Stimulated activated CD8-positive, alpha-beta memory T cell treated with anti-CD3 and anti-CD28 coated beads, Interleukin-15, amount 100 ng/mL, for 48 hours (primary cell): ENCODE results near the gene SIMC1.
A peak's percentile ranks its signal among the peaks of the same experiment; 100 is the strongest.
"Not testable (repeated sequence)": the region's sequence is repeated elsewhere in the genome, so short reads cannot be mapped to it uniquely, and the experiment has no call there.

Experiments used
- DNase-seq, 2 donors: peaks; one replicate each; pipeline ENCODE4 v3.0.0-alpha.2; 2020; ENCODE audit warnings: low read depth in 2 of 2

SIMC1 gene

DNA sequence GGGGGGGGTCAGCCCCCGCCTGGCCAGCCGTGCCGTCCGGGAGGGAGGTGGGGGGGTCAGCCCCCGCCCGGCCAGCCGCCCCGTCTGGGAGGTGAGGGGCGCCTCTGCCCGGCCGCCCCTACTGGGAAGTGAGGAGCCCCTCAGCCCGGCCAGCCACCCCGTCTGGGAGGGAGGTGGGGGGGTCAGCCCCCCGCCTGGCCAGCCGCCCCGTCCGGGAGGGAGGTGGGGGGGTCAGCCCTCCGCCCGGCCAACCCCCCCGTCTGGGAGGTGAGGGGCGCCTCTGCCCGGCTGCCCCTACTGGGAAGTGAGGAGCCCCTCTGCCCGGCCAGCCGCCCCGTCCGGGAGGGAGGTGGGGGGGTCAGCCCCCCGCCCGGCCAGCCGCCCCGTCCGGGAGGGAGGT is 67.1 kb downstream of the SIMC1 start:
- DNase-seq = not testable (repeated sequence)

DNA sequence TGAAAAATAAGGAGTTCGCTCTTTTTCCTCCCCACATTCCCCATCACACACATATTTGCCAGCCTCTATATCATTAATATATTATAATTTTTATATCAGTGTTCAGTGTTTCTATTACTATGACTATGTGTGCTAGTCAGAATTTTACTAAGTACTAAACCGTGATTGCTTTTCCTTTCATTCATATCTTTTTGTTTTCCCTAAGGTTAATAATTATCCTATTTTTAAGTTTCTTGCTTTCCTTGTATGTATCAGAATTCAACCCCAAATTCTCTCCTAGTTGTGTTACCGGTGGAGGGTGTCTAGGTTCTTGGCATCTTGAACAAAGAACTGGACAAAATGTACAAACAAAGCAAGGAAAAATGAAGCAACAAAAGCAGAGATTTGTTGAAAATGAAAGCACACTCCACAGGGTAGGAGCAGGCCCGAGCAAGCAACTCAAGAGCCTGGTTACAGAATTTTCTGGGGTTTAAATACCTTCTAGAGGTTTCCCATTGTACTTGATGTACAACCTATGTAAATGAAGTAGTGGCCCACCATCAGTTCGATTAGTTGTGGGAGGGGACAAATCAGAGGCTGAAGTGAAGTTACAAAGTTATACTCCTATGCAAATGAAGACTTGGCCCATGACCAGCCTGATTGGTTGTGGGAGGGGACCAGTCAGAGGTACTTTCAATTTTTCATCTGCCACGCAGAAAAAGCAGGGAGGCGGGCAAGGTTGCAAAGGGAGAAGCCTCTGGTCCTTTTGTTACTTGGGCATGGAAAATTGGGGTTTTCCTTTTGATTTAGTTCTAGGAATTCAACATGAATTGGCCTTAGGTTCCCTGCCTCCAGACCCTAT is 79.5 kb downstream of the SIMC1 start:
- no peak for DNase-seq

DNA sequence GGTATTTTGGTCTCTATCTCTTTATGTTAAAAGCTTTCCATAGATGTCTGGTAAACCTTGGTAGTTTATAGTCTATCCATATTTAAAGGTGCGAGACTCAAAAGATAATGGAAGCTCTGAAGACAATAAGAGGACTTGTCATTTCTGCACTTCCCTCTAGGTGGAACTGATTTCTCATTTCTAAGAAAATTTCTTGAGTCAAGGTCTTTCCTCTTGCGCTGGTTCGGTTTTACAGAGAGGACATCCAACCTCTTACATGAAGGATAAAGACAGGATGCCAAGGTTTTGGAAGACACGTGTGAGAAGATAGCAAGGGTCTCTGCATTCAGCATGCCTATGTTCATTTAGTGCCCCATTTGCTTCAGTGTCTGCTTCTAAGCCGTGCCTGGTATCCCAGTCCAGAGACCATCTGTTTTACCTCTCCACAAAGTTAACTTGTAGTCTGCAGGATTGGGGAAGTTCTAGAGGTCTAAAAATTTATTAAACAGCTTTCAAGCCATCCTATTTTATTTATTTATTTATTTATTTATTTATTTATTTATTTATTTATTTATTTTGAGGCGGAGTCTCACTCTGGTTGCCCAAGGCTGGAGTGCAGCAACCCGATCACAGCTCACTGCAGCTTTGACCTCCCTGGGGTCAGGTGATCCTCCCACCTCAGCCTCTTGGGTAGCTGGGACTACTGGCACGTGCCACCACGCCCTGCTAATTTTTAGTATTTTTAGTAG is 81.8 kb downstream of the SIMC1 start:
- no peak for DNase-seq

DNA sequence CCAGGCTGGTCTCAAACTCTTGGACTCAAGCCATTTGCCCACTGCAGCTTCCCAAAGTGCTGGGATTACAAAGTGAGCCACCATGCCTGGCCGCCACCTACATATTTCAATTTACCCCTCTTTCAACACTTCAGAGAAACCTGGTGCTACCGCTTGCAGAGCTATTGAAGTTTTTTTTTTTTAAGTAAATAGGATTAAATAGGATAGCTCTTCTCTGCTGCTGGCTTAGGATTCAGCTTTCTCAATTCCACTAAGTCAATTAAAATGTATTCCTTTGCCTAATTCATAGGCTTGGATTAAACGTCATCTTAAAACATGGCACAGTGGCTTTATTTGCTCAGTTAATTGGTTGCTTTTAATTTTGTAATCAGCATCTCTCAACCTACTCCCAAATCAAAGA is 82.4 kb downstream of the SIMC1 start:
- no peak for DNase-seq

DNA sequence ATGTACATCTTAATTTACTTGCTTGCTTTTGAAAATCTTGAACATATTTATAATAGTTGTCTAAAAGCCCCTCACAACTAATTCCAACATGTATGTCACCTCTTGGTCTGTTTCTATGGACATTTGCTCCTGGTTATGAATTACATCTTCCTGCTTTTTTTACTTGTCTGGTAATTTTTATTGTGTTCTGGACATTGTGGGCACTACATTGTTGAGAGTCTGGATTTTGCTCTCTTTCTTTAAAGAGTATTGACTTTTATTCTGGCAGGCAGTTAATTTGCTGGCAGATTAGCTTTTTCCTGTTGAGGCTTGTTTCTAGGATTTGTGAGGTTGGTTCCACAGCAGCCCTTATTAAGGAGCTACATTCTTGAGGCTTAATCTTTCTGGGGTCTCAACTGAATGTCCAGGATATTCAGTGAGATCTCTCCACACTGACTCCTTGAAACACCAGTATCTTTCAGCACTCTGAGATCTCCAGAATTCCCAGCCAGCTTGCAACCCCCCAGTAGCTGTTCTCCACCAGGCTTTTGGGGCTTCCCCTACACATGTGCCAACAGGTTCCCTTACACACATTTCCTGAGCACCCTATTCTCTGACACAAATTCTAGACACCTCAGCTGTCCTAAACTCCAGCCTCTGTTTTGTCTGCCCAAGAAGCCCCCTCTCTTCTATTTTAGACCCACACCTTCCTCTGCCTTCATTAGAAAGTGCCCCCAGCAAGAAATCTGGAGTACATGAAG is 96.0 kb downstream of the SIMC1 start:
- no peak for DNase-seq

DNA sequence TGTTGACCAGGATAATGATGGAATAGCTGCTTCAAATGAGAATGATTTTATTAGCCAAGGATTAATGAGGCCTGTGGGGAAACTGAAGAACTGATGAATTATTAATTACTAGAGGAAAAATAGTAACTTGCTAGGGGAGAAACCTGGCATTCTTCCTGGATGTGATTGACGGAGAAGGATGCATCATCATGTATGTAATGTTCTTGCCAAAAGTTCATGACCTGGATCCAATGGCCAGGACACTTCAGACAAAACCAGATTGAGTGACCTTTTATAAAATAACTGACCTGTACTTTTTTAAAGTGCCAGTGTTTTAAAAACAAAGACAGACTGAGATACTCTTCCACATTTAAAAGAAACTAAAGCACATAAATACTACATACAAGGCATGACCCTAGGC is 99.7 kb downstream of the SIMC1 start:
- no peak for DNase-seq

DNA sequence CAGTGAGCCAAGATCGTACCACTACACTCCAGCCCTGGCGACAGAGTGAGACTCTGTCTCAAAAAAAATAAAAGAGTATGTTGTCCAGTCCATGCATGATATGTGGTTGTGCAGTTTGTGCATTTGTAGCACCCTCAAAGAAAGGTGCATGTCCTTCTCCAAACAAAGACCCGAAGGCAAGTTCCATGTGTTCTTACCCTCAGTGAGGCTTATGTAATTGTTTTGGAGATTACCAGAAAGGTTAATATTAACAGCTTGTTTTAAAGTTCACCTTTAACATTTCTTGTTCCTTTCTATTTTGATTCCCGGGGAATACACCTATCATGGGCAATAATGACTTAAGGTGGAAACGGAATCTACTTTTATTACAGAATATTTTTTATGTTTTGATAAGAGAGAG is 101.1 kb downstream of the SIMC1 start:
- DNase-seq = no peak

DNA sequence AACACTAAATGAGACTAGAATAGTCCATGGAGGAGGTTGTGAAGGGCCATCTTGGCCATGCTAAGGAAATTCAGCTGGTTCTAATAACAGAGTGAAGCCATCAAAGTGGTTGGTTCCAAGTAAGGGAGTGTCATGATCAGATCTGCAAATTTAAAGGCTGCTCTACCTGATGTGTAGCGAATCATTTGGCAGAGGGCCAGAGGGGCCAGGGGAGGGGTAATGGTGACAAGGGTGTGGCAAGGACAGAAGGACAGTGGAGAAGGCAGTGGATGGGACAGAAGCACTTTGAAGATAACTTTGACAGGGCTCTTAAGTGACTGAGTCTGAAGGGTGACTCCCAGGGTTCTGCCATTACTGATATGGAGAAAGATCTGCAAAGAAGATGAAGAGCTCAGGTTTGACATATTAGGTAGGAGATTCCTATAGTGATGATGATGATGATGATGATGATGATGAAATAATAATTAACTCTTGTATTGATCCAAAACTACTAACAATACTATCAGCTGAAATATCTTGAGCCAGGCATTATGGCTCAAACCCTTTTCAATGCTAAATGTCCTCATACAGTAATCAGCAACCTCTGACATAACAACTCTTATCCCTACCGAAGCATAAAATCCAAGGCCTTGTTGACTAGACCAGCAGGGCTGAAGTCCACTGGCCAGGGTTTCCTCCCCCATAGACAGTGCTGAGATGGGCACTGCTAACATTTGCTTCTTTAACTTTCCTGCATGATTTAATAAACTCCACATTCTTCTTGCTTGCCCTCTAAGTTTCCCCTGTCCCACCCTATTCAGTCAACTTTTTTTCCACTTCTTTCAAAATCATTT is 103.3 kb downstream of the SIMC1 start:
- DNase-seq = no peak

DNA sequence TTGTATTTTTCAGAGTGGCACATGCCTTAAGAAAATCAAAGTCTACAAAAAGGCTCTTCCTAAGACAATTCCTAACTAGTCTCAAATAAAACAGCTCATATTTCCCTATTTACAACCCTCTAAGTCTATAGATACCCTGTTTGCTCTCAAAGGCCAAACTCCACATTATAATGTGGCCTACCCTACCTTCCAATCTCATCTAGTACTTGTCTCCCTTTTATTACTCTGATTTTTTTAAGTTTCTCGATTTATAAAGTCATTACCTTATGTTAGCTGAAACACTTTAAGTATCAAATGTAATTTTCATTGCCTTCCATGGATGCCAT is 103.9 kb downstream of the SIMC1 start:
- DNase-seq = no peak

DNA sequence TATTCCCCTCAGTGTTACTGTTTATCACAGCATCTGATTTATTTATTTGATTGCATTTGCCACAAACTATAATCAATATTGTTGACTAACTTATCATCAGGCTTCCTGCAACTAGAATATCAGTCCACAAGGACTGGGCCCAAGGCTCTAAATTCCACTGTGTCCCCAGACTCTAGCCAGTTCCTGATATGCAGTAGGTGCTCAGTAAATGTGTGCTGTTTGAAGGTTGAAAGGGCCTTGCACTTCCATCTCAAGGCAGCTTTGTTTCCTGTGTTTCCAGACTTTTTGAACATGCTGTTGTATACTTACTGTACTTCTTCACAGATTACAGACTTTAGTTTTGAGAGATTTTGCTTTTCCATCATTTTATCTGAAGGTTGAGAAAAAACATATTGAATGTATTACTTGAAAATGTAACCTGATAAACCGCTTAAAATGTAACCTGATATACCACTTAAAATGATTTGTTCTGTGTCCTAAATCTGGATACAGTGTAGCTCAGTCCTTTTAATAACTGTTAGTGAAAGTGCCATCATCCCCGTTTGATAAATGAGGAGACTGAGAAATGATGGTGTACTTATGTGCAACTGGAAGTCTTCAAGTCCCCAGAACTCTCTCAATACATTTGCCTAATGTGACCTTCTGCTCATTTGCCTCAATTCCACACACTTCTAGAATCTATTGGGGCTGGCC is 104.7 kb downstream of the SIMC1 start:
- DNase-seq = no peak

DNA sequence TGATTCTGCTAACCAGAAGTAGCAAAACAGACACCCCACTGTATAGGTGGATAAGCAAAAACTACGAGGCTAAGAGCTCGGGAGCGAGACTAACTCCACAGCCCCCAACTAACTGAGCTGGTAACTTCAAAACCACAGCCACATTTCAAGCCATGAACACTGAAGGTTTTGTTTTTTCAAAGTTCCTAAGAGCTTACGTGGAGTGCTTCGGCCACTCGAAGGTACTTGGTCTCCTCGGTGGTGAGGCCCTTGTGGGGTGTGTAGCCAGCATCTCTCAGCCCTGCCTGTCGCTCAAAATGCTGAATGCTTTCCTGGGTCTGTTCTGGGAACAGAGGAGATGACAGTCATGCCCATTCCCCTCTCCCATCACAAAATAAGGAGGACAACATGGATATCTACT is 112.2 kb downstream of the SIMC1 start:
- DNase-seq = no peak

DNA sequence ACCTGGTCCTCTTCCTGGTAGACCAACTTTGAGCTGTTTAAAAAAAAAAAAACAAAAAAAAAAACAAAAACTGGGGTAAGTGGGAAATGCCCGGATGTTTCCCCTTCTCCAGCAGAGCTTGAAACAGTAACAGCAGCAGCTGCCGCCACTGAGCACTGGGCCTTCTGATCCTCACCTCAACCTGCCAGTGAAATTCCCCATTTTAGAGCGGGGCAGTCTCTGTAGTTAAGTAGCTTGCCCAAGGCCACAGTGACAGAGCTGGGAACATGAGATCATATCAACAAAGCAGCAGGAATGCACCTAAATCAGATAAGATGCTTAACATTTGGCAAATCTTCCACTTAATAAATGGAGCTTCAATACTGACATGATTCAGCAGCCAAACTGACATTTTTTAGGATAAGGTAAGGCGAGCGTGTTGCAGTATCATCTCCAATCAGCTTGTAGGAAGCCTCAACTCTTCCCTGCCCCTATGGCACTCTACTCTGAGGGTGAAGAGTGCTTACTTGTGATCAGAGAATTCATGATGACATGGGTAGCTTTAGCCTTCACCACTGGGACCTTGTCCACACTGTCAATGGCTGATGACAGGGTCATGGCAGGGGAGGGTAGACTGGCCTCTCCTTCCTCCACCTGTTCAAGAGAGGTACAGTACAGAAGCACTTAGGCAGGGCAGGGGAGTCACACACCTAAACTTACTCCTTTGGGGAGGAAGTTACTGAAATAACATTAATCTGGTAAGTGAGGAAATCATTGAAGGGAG is 114.1 kb downstream of the SIMC1 start:
- no peak for DNase-seq

DNA sequence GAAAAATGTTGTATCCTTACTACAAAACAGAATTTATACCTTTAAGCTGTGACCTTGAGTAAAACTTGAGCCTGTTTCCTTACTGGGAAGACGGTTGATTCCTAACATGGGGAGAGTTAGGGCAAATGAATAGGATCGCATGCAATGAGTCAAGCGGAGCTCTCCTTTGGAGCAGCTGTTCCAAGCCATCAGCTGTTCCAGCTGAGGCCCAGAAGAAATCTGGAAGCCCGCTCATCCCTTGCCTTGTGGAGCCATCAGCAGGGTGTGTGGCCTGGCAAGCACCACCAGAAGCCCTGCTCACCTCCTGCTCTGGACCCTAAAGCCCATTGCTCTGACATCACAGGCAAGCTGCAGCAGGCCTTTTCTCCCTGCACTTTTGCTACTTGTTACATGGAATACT is 115.3 kb downstream of the SIMC1 start:
- DNase-seq = no peak

DNA sequence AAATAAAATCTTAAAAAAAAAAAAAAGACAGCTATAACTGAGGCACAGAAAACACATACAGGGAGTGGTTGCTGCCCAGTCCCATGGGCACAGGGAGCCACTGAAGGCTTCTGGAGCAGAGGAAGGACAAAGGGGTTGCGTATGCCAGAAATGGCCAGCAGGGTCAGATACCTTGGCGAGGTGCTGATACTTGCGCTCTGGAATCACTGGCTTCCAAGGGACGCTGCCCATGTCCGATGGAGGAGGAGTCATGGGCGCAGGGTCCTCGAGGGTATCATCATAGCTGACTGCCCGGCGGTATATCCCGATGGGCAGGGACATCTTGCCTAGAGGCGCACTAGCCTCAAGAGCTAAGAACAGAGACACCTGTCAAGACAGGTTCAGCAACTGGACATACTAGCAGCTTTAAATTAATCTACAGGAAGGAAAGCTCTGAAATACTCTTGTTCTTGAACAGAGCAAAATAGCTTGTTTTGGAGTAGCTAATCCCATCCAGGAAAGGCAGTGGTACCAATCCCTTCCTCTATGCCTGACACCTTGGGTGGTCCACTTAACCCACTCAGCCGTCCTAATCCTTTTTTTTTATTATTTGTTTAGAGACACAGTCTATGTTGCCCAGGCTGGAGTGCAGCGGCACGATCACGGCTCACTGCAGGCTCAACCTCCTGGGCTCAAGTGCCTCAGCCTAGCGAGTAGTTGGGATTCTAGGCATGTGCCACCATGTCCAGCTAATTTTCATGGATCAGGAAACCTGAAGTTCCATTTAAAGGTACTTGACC is 117.4 kb downstream of the SIMC1 start:
- DNase-seq = no peak

DNA sequence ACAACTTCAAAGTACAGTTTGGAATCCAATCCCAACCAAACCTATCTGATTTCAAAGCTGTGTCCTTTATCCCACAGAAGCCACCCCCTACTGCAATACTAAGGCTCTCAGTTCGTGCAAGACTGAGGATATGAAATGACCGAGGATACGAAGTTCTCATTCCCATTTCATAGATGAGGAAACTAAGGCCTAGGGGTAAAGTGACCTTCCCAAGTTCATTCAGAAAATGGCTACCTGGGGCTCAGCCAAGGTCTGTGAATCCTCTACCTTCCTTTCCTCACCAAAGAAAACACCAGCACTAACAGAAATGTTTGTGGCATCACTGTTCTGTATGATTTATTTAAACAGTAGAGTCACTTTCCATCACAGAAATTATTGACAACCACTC is 117.9 kb downstream of the SIMC1 start:
- DNase-seq = no peak

DNA sequence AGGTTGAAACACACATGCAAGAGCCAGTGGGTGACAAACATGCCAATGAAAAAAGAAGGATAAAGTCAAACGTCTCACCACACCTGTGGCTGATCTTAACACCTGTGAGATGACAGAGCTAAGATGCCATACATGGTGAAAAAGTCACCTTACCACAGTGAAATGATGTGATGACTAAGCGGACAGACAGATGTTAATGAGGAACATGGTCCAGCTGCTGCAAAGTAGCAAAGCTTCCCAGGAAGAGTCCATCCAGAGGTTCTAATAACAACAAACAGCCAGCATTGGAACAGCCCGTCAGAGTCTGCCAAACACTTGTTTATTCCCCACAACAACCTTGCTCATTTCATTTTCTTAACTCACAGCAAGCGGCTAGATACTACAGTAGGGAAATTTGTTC is 121.4 kb downstream of the SIMC1 start:
- DNase-seq = no peak

DNA sequence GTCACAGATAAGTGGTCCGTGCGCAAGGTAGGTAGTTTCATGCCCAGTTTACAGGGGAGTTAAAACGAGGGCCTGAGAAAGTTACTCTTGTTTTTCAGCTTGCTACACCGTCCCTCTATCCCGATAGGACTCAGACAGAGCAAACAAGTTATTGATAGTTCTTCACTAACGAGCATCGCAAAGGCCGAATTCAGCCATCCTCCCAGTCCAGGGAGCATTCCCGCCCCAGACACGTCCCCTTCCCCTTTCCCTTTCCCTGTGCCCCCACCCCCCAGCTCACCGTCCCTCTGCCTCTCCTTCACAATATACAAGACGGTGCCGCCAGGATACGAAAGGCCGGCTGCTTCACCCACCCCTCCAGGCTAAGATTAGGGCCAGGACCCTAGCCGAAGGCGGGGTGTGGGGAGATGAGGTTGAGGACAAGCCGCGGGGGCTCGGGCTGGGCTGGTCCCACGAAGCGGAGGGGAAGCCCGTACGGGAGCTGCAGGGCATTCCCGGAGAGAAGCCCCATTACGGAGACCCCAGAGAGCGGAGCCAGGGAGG is 122.7 kb downstream of the SIMC1 start:
- no peak for DNase-seq

DNA sequence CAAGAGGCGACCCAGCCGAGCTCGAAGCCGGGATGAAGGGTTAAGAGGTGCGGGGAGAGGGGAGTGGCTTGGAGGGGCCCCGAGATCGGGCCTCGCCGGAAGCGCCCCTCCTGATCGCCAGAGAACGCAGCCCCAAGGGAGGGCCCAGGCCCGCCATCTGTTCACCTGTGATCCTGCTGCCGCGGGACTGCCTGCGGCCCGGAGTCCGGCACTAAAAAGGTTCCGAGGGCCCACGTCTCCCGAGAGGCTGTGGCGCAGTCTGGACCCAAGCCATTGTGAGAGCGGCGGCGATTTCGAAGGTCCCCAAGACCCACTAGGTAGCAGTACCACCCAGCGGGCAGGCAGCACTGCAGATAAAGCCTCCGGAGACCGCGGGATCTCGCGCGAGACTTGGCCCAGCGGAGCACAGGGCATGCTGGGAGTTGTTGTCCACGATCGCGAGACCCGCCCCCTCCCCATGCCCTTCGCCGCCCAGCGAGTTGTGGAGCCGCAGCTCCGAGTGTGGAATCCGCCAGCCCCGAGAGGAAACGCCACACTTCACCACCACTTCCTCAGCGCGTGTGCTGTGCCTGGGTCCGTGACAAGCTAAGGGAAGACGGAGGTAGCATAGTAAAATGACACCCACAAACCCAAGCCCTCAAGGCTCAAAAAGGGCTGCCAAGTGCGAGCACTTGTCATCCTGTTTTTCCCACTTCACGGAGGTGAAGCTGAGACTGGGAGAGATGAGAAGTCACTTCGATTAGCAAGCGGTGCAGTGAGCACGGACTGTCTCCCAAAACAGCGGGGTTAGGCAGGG is 123.4 kb downstream of the SIMC1 start, which contains the start of gene KIAA1191:
TSS of gene KIAA1191 (minus strand) at position 328 of the 796 bp plus-strand sequence. CDS start 2,256 bp downstream, outside the sequence.
- DNase-seq = peak; percentile 90 to 91

DNA sequence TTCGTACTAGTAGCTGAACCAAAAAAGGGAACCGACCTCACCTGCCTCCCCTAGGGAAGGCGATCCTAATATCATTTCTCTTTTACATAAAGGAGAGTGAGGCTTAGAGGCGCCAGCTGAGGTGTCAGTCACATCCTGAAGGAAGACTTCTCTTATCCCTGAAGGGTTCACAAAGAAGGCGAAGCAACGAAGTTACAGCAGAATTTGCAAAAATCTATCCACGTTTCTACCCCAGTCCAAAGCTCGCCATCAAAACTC is 123.9 kb downstream of the SIMC1 start:
- DNase-seq = no peak
